Measurements from ENCODE around the gene INO80E.
A peak's percentile ranks its signal among the peaks of the same experiment; 100 is the strongest.

INO80E gene

DNA sequence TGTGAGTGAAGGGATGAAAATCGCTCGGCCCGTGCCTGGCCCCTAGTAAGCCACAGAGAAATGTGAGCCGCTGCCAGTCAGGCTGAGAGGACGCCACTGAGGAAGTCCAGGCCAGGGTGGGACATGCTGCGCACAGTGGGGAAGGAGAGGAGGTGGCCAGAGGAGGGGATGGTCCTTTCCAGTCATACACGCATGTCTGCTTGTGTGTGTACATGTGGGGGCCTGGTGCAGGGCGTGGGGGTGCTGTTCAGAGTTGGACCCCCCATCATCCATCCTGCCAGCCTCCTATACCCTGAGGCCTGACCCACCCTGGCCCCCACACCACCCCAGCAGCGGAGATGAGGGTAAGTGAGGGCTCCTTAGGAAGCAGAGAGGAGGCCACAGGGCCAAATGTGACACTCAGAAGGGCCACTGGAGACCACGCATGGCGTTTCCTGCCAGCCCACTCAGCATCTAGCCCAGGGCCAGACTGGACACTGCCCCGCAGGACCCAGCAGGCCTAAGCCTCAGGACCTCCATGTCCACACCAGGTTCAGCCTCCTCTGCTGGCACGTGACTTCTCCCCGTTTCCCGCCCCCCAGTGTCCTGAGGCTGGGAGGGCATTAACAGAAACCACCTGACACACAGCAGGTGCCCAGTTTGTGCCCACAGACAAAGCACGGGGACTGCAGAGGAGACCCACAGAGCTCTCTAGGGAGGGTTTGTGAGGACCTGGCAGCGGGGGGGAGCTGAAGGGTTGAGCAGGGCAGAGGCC, 7.8 kb downstream of the INO80E start:
- H2AFZ ChIP-seq (ENCODE audit: low read length, unreplicated experiment): no peak overlapping the region
- H3K36me3 ChIP-seq (ENCODE audit: insufficient read depth, low read length): peaks cover 5% of the 10 kb centered on the region; the same call in 1 of the 2 replicates
- no peak overlapping the region for H3K4me3 ChIP-seq (ENCODE audit: low read depth, low read length)
- no peak overlapping the region for H3K27ac ChIP-seq (ENCODE audit: low read depth, low read length)
- no peaks in the 10 kb centered on the region for H3K79me2 ChIP-seq (ENCODE audit: control insufficient read depth, insufficient read depth, low read length, unreplicated experiment)
- no peaks in the 10 kb centered on the region for H3K4me1 ChIP-seq (ENCODE audit: control insufficient read depth, insufficient read depth, low read length, unreplicated experiment)
- no peaks in the 10 kb centered on the region for H3K27me3 ChIP-seq (ENCODE audit: insufficient read depth, low read length)

DNA sequence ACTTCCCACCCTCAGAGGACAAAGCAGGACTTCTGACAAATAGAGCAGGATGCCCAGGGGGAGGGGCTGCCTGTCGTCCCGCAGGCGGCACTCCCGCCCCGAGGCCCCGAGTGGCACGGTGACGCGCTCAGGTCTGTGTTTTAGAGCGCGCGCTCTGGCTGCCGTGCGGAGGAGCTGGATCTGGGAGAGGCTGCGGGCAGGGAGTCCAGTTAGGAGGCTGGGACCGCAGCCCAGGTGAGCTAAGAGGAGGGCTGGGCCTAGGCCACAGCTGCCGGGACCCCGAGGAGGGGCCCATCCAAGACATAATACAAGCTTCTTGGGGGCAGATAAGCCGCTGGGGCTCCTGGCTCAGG, 8.4 kb downstream of the INO80E start:
- Histone ChIP-seq H2AFZ (ENCODE audit: low read length, unreplicated experiment) (no peak overlapping the region), H3K4me1 (ENCODE audit: control insufficient read depth, insufficient read depth, low read length, unreplicated experiment) (no peaks in the 10 kb centered on the region), H3K27me3 (ENCODE audit: insufficient read depth, low read length) (0 out of 2 replicates have a peak, but pooled peaks cover 2% of the 10 kb centered on the region), H3K4me3 (ENCODE audit: low read depth, low read length) (no peak overlapping the region), H3K27ac (ENCODE audit: low read depth, low read length) (no peak overlapping the region), H3K36me3 (ENCODE audit: insufficient read depth, low read length) (peaks cover 4% of the 10 kb centered on the region; the same call in 1 of the 2 replicates), H3K79me2 (ENCODE audit: control insufficient read depth, insufficient read depth, low read length, unreplicated experiment) (no peaks in the 10 kb centered on the region)

DNA sequence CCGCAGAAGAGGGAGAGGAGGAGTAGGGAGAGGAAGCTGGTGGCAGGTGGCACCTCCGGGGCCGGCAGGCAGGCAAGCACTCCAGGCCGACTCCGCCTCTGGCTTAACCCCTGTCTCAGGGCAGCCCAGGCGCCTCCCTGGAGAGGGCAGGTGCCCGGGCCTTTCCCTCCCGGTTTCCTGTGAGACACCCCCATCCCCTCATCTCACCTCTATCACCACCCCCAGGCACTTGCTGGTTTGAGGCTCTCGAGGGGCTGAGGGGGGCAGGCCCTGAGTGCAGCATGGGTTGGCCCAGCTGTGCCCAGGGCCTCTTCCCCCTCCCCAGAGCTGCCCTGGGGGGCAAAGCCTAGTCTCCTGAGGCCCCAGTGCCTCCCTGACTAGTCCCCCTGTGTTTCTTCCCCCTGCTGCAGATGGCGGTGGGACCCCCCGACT, 8.8 kb downstream of the INO80E start:
- H3K79me2 ChIP-seq (ENCODE audit: control insufficient read depth, insufficient read depth, low read length, unreplicated experiment): no peaks in the 10 kb centered on the region
- H2AFZ ChIP-seq (ENCODE audit: low read length, unreplicated experiment): no peak overlapping the region
- H3K36me3 ChIP-seq (ENCODE audit: insufficient read depth, low read length): no peaks in the 10 kb centered on the region
- no peaks in the 10 kb centered on the region for H3K4me1 ChIP-seq (ENCODE audit: control insufficient read depth, insufficient read depth, low read length, unreplicated experiment)
- peaks cover 7% of the 10 kb centered on the region; the same call in 1 of the 2 replicates for H3K27me3 ChIP-seq (ENCODE audit: insufficient read depth, low read length)
- H3K27ac ChIP-seq (ENCODE audit: low read depth, low read length): no peak overlapping the region
- no peak overlapping the region for H3K4me3 ChIP-seq (ENCODE audit: low read depth, low read length)

DNA sequence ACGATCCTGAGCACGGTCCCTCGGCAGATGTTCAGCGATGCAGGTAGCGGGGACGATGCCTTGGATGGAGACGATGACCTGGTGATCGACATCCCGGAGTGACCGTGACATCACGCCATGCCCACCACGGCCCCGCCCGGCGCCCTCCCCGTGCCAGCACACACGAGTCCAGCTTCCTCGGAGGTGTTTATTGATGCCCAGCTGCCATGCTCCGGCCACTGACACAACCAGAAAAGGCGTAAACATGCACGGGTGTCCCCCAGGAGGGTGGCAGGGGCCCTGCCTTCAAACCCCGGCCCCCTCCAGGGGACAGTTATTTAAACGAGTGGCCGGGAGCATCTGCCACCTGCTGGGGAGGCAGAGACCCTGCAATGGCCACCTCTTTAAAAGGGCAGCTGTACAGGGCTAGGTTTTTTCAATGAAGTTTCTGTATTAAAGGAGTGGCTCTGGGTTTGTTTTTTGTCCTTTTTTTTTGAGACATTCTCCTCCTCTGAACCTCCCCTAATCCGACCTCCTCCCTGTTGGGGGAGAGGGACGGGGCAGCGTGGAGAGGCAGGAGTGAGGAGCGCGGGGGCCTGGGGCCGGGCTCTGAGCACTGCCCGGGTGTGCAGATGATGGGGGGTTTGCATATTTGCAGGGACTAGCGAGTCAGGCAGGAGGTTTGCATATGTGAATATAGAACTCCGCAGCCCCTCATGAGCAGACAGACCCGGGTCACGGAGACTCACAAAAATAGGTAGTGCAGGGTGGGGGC, 9.5 kb downstream of the INO80E start:
- Histone ChIP-seq H3K4me1 (ENCODE audit: control insufficient read depth, insufficient read depth, low read length, unreplicated experiment) (peaks cover 4% of the 10 kb centered on the region), H3K27me3 (ENCODE audit: insufficient read depth, low read length) (peaks cover 14% of the 10 kb centered on the region), H3K79me2 (ENCODE audit: control insufficient read depth, insufficient read depth, low read length, unreplicated experiment) (no peaks in the 10 kb centered on the region), H2AFZ (ENCODE audit: low read length, unreplicated experiment) (no peak overlapping the region), H3K27ac (ENCODE audit: low read depth, low read length) (no peak overlapping the region), H3K36me3 (ENCODE audit: insufficient read depth, low read length) (no peaks in the 10 kb centered on the region), H3K4me3 (ENCODE audit: low read depth, low read length) (no peak overlapping the region)

DNA sequence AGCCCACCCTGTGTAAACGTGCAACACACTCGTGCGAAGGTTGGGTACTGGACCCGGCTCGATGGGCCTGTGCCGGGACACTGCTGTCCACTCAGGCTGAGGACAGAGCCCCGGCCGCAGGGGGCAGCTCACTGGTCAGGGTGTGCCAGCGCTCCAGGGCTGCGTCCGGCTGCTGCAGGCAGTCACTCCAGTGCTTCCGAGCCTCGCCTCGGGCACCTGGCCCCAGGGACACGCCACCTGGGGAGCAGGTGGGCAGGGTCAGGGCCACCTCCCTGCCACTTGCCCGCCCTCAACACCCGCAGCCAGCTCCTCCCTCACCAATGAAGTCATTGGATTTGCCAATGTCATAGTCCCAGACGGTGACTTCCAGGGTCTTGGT, 10.0 kb downstream of the INO80E start:
- H3K4me3 ChIP-seq (ENCODE audit: low read depth, low read length): no peak overlapping the region
- H3K27me3 ChIP-seq (ENCODE audit: insufficient read depth, low read length): peaks cover 19% of the 10 kb centered on the region
- no peaks in the 10 kb centered on the region for H3K79me2 ChIP-seq (ENCODE audit: control insufficient read depth, insufficient read depth, low read length, unreplicated experiment)
- H3K4me1 ChIP-seq (ENCODE audit: control insufficient read depth, insufficient read depth, low read length, unreplicated experiment): peaks cover 6% of the 10 kb centered on the region
- H3K36me3 ChIP-seq (ENCODE audit: insufficient read depth, low read length): no peaks in the 10 kb centered on the region
- no peak overlapping the region for H3K27ac ChIP-seq (ENCODE audit: low read depth, low read length)
- H2AFZ ChIP-seq (ENCODE audit: low read length, unreplicated experiment): no peak overlapping the region

DNA sequence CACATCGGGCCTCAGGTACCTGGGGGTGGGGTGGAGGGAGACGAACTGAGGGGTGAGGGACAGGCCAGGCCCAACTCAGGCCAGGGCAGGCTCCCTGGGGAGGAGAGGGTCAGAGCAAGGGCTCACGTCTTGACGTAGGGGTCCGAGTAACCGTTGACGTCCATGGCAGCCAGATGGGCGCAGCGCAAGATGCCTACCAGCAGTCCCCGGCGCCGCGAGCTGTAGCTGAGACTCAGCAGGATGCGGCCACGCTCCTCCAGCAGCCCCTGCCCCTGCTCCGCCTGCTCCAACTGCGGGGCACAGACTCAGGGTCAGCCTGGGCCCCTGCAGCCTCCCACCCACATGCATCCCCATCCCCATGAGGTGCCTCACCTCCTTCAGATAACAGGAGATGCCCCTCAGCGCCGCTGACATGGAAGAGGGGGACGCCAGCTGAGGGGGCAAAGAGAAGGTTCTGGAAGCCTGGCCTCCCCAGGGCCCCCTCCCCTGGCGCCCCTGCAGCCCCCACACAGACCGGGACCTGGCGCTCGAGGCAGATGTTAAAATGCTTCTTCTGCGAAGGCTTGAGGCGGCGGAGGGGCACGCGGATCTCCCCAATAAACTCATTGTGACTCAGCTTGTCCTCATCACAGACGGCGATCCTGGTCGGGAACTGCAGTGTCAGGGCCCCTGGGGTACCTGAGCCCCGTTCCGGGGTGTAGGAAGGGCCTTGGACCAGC, 10.8 kb downstream of the INO80E start:
- H3K27me3 ChIP-seq (ENCODE audit: insufficient read depth, low read length): peaks cover 26% of the 10 kb centered on the region
- H2AFZ ChIP-seq (ENCODE audit: low read length, unreplicated experiment): no peak overlapping the region
- H3K4me3 ChIP-seq (ENCODE audit: low read depth, low read length): no peak overlapping the region
- H3K27ac ChIP-seq (ENCODE audit: low read depth, low read length): no peak overlapping the region
- H3K79me2 ChIP-seq (ENCODE audit: control insufficient read depth, insufficient read depth, low read length, unreplicated experiment): no peaks in the 10 kb centered on the region
- H3K36me3 ChIP-seq (ENCODE audit: insufficient read depth, low read length): no peaks in the 10 kb centered on the region
- peaks cover 6% of the 10 kb centered on the region for H3K4me1 ChIP-seq (ENCODE audit: control insufficient read depth, insufficient read depth, low read length, unreplicated experiment)

DNA sequence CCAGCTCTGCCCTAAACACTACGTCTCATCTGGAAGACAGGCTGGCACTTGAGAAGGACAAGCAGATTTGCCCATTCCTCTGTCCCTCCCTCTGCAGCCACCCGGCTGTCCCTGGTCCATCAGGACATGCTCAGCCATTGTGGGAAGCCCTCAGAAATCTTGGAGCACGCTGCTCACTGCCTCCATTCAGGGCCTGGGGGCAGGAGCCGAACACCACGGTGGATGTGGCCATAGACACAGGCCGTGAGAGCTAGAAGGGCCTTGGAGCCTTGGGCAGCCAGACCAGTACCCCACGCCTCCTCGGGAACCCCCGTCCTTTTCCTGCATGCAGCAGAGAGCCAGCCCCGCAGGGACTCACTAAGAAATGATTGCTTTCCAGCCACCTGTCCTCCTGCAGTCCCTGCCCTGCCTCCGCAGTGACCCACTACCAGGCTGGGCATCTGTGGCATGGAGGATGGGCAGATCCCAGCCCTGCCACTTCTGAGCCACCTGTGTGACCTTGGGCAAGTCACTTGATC, 11.4 kb downstream of the INO80E start:
- Histone ChIP-seq H3K4me1 (ENCODE audit: control insufficient read depth, insufficient read depth, low read length, unreplicated experiment) (peaks cover 6% of the 10 kb centered on the region), H3K36me3 (ENCODE audit: insufficient read depth, low read length) (no peaks in the 10 kb centered on the region), H3K27ac (ENCODE audit: low read depth, low read length) (no peak overlapping the region), H3K79me2 (ENCODE audit: control insufficient read depth, insufficient read depth, low read length, unreplicated experiment) (no peaks in the 10 kb centered on the region), H2AFZ (ENCODE audit: low read length, unreplicated experiment) (no peak overlapping the region), H3K4me3 (ENCODE audit: low read depth, low read length) (no peak overlapping the region), H3K27me3 (ENCODE audit: insufficient read depth, low read length) (peaks cover 28% of the 10 kb centered on the region)

DNA sequence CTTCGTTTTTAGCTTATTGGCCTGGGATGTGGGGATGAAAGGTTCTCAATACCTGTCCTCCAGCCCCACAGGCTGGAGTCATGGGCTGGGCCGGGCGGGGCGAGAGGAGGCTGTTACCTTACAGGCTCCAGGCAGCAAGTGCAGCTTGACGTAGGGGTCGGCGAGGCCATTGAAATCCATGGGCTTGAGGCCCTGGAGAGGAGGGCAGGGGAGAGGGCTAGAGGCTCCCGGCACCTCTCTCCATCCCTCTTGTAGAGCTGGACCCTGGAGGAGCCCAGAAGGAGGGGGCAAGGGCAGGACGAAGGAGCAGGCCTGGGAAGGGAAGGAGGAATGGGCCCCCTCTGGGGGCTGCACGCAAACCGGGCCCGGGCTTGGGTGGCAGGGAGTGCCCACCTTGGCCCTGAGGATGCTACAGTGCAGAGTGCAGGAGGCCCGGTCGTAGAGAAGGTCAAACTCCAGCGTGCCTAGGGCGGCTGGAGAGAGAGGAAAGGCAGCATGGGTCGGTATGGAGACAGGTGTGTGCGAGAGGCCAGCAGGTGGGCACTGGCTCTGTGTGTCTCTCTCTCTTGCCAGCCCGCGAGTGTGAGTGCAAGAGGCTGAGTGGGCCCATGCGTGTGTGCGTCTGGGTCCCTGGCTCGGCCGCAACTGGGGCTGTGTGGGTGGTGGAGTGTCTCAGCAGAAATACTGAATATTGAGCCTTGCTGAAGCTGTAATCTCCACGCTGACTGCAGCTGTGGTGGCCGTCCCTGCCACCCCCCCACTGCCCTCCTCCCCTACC, 13.2 kb downstream of the INO80E start:
- Histone ChIP-seq H3K36me3 (ENCODE audit: insufficient read depth, low read length) (no peaks in the 10 kb centered on the region), H3K4me3 (ENCODE audit: low read depth, low read length) (no peak overlapping the region), H3K79me2 (ENCODE audit: control insufficient read depth, insufficient read depth, low read length, unreplicated experiment) (no peaks in the 10 kb centered on the region), H2AFZ (ENCODE audit: low read length, unreplicated experiment) (no peak overlapping the region), H3K27ac (ENCODE audit: low read depth, low read length) (no peak overlapping the region), H3K27me3 (ENCODE audit: insufficient read depth, low read length) (peaks cover 28% of the 10 kb centered on the region), H3K4me1 (ENCODE audit: control insufficient read depth, insufficient read depth, low read length, unreplicated experiment) (peaks cover 6% of the 10 kb centered on the region)

DNA sequence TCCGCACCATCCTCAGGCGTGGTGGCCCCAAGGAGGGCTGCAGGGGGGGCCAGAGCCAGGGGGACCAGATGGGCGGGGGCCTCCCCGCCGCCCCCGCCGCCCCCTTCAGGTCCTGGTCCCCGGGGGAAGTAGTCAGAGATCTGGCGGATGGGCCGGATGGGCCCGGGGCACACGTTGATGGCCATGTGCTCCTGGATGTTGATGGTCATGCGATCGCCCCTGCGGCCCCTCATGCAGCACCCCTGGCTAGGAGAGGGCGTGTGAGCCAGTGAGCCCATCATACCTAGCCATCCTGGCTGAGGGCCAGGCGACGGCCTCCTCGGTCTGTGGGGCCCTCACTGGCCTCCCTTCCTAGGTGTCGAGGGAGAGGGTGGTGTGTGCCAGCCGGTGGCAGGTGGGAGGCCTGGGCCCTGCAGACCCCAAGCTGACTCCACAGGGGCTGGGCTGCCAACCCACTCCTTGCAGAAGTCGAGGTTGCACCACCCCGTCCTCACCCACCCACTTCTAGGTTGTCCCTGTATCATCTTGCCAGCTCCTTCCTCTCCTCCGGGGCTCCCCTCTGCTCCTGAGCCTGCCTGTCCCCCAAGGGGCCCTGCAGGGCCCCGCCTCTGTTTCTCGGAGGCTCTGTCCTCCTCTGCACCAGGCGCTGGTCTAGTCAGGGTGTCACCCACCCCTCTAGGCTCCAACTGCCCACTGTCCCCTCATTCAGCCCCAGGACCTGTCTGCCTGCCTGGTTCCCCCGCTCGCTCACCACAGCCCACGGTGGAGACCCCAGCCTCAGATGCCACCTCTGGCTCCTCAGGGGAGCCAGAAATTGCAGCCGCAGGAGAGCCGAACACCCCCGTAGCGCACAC, 14.2 kb downstream of the INO80E start:
- Histone ChIP-seq H3K4me1 (ENCODE audit: control insufficient read depth, insufficient read depth, low read length, unreplicated experiment) (peaks cover 6% of the 10 kb centered on the region), H3K27ac (ENCODE audit: low read depth, low read length) (no peak overlapping the region), H3K79me2 (ENCODE audit: control insufficient read depth, insufficient read depth, low read length, unreplicated experiment) (no peaks in the 10 kb centered on the region), H3K27me3 (ENCODE audit: insufficient read depth, low read length) (peaks cover 28% of the 10 kb centered on the region), H3K36me3 (ENCODE audit: insufficient read depth, low read length) (no peaks in the 10 kb centered on the region), H2AFZ (ENCODE audit: low read length, unreplicated experiment) (no peak overlapping the region), H3K4me3 (ENCODE audit: low read depth, low read length) (peak overlapping the region; percentile 73)

Measured in ACC112 (cell line).